A673 (cell line): Measurements from ENCODE around the gene MGLL. TPM values are rescaled to one million over a fixed set of nuclear protein-coding genes. Genes with fewer than 3 reads are reported as not detected.

Source experiments
- BruUV-seq: library from RNA; stranded (reverse); fragments of 400-500 nt; replicated peaks from 2 replicates; lab custom pipeline; 2021; lab: Mats Ljungman, UMichigan
- CTCF ChIA-PET: fragments of 300-600 bp; sonication (Branson Sonifier 250); formaldehyde crosslinking; loops from one replicate; lab custom pipeline; 2022; ENCODE audit warnings: antibody characterized with exemption; lab: Charles Lee
- POLR2A ChIA-PET: fragments of 300-600 bp; sonication (Branson Sonifier 250); formaldehyde crosslinking; loops from one replicate; lab custom pipeline; 2022; ENCODE audit warnings: antibody characterized with exemption; ENCODE audit not compliant: low non-redundant PET; lab: Charles Lee
- DNase-seq: peaks from one replicate; pipeline ENCODE4 v3.0.0-alpha.2; 2015; ENCODE audit warnings: low spot score
- H3K27ac ChIP-seq: fragments of 200-600 bp; sonication (generic); 2 replicates; pipeline ENCODE4 v1.5.1; 2016; ENCODE audit warnings: mixed run types, low read depth, mild to moderate bottlenecking, mixed read lengths, antibody characterized with exemption, low read length; ENCODE audit not compliant: poor library complexity, severe bottlenecking
- H3K27me3 ChIP-seq: fragments of 200-600 bp; sonication (generic); replicated peaks from 2 replicates; pipeline ENCODE4 v1.6.1; 2017; ENCODE audit warnings: mixed run types, low read depth, mild to moderate bottlenecking, mixed read lengths, antibody characterized with exemption, low read length; ENCODE audit not compliant: insufficient read depth, poor library complexity
- H3K36me3 ChIP-seq: fragments of 200-600 bp; sonication (generic); 2 replicates; pipeline ENCODE4 v1.6.1; 2016; ENCODE audit warnings: mixed run types, mild to moderate bottlenecking, mixed read lengths, antibody characterized with exemption, low read length; ENCODE audit not compliant: insufficient read depth, poor library complexity, severe bottlenecking
- H3K4me1 ChIP-seq: fragments of 200-600 bp; sonication (generic); 2 replicates; pipeline ENCODE4 v1.6.1; 2017; ENCODE audit warnings: mixed run types, mild to moderate bottlenecking, mixed read lengths, antibody characterized with exemption, low read length; ENCODE audit not compliant: insufficient read depth, poor library complexity, severe bottlenecking
- H3K4me3 ChIP-seq: fragments of 200-600 bp; sonication (generic); 2 replicates; pipeline ENCODE4 v1.5.1; 2016; ENCODE audit warnings: low read depth, mixed run types, mild to moderate bottlenecking, mixed read lengths, low read length; ENCODE audit not compliant: poor library complexity, severe bottlenecking
- H3K9me3 ChIP-seq: fragments of 200-600 bp; sonication (generic); 2 replicates; pipeline ENCODE4 v1.6.1; 2016; ENCODE audit warnings: mixed run types, low read depth, mild to moderate bottlenecking, mixed read lengths, antibody characterized with exemption, low read length; ENCODE audit not compliant: poor library complexity, severe bottlenecking
- CTCF ChIP-seq: fragments of 300-800, 200-600 bp; sonication (generic); conservative IDR thresholded peaks from 2 replicates; pipeline ENCODE4 v1.5.1; 2017; ENCODE audit warnings: low read depth, mild to moderate bottlenecking, antibody characterized with exemption, low read length, moderate library complexity, mixed read lengths
- EZH2 ChIP-seq: fragments of 200-600 bp; sonication (generic); IDR thresholded peaks from 2 replicates; pipeline ENCODE4 v1.6.1; 2017; ENCODE audit warnings: borderline replicate concordance, low read depth, mild to moderate bottlenecking, mixed read lengths, antibody characterized with exemption, low read length; ENCODE audit not compliant: poor library complexity, severe bottlenecking
- intact Hi-C: fragments of 100-400 bp; cut with micrococcal nuclease; formaldehyde crosslinking; loops from one replicate; pipeline ENCODE4 v1.10.0; 2022; ENCODE audit not compliant: unreplicated experiment
- total RNA-seq: library from RNA; stranded (reverse); gene quantifications from 2 replicates; pipeline ENCODE4 v1.2.3, GENCODE V29; 2021

The MGLL gene
- total RNA-seq, 1 experiment from 2014 or later = 0.39 TPM

- peaks cover 2% of the 10 kb centered on the region for H3K27me3 ChIP-seq
- DNase-seq = no peak
- CTCF ChIA-PET = no interaction called here
- no peaks in the 10 kb centered on the region for H3K36me3 ChIP-seq
- H3K27ac ChIP-seq = no peak overlapping the region
- no peak overlapping the region for H3K4me3 ChIP-seq
- no peak for TF ChIP-seq EZH2
- no peaks in the 10 kb centered on the region for H3K4me1 ChIP-seq
- no TSS peak for BruUV-seq
- no peaks in the 10 kb centered on the region for H3K9me3 ChIP-seq
- POLR2A ChIA-PET = no interaction called here
- intact Hi-C loops = no loop called here
Measured at GRCh38 chr3:127848131-127849129, 26.1 kb upstream of the MGLL start.

DNA sequence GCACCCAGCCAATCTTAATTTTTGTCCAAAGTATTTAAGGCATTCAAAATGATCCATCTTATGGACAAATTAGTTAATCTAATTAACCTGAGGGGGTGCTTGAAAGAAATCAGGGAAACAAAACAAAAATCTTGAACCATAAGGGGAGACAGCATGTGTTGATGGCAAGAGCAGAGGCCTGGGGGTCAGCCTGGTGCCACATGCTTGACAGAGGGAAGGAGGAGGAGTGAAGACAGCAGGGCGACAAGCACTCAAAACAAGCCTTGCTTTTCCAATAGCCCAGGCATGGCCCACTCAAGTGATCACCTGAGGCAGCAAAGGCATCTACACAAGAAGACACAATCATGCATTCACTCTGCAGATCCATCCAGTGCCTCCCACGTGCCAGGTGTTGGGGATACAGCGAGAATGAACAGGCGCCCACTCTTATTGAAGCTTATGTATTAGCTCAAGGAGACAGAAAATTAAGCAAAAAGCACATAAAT is 25.0 kb upstream of the MGLL start:
- POLR2A ChIA-PET = no interaction called here

DNA sequence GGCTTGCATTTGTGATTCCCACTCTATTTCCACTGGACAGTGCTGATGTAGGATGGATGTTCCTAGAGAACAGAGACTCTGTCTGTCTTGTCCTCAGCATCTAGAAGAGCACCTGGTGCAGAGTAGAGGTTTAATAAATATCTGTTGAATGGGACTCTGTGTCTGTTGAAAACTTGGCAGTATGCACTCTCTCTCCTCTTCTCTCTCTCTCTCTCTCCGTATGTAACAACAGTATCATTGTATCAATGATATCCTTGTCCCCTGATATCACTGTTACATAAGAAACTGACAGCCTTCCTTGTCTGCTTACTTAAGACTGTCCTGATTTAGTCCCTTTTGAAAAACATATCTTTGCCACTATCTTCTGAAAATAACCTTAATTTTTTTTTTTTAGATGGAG is 24.3 kb upstream of the MGLL start:
- Histone ChIP-seq H3K9me3 (no peaks in the 10 kb centered on the region), H3K4me3 (no peak overlapping the region), H3K27ac (no peak overlapping the region), H3K36me3 (no peaks in the 10 kb centered on the region), H3K27me3 (peaks cover 7% of the 10 kb centered on the region), H3K4me1 (no peaks in the 10 kb centered on the region)
- intact Hi-C loops = no loop called here
- ChIA-PET CTCF (no interaction called here), POLR2A (no interaction called here)
- no TSS peak for BruUV-seq
- TF ChIP-seq EZH2 (no peak), CTCF (no peak)
- DNase-seq = no peak

More for the DNA sequence above, 25.0 kb upstream of the MGLL start:
- no peak overlapping the region for H3K27ac ChIP-seq
- CTCF ChIA-PET = no interaction called here
- no peaks in the 10 kb centered on the region for H3K4me1 ChIP-seq
- TF ChIP-seq EZH2 = no peak
- TF ChIP-seq CTCF = no peak
- no peaks in the 10 kb centered on the region for H3K36me3 ChIP-seq
- peaks cover 2% of the 10 kb centered on the region for H3K27me3 ChIP-seq
- H3K9me3 ChIP-seq = no peaks in the 10 kb centered on the region
- no TSS peak for BruUV-seq
- intact Hi-C loops = no loop called here
- no peak overlapping the region for H3K4me3 ChIP-seq
- no peak for DNase-seq
